ENCODE measurements around the gene MOB3B.
A peak's percentile ranks its signal among the peaks of the same experiment; 100 is the strongest.

MOB3B gene

DNA sequence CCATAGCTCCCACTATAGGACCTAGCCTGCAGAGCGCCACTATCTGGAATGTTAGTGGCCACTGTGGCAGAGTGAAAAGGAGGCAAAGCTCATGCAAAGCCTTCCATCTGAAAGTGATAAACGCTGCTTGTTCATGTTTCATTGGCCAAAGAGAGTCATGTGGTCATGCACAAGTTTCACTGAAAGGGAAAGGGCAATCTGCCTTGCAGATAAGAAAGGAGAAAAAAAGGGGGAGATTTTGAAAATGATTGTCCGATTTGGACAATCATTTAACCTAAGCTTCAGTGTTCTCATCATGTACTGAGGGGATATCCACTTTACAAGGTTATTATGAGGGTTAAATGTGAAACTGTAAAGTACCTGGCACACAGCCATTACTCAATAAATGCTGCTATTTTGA is 9.0 kb upstream of the MOB3B start:
- WGBS, 2 donors (ENCODE audit: extremely low coverage in 2 of 2, insufficient read length in 2 of 2, insufficient replicate concordance in 1 of 2) = no CpG with 5 or more reads among the region's 3 CpGs
- Histone ChIP-seq H3K27me3 (ENCODE audit: control insufficient read depth in 3 of 3, insufficient read depth in 3 of 3, low read depth in 1 of 3, low read length in 3 of 3) (no peaks in the 10 kb centered on the region), H3K4me2 (ENCODE audit: insufficient read depth, low read length, poor library complexity, severe bottlenecking) (no peak overlapping the region), H3K4ac (ENCODE audit: low read length) (no peak overlapping the region), H3K79me1 (ENCODE audit: low read depth, low read length) (no peaks in the 10 kb centered on the region), H3K14ac (ENCODE audit: low read length) (no peak overlapping the region), H4K8ac (ENCODE audit: low read depth, low read length) (no peak overlapping the region), H3K4me1 (ENCODE audit: control insufficient read depth in 2 of 2, insufficient read depth in 1 of 2, low read depth in 1 of 2, low read length in 2 of 2) (peaks cover 9 to 18% of the 10 kb centered on the region in 2 donors), H2AK5ac (ENCODE audit: low read depth, low read length) (no peak overlapping the region), H3K36me3 (replicated peaks in 1 of 2; ENCODE audit: control insufficient read depth in 2 of 2, insufficient read depth in 2 of 2, low read length in 2 of 2) (peaks cover 1 to 78% of the 10 kb centered on the region in 2 donors), H2AFZ (ENCODE audit: low read length) (no peak overlapping the region), H2BK120ac (ENCODE audit: low read depth, low read length) (no peak overlapping the region), H3K18ac (ENCODE audit: low read length) (no peak overlapping the region), H3K27ac (replicated peaks; ENCODE audit: low read length) (peak overlapping the region; percentile 19), H3K9ac (ENCODE audit: low read depth, low read length, poor library complexity) (no peak overlapping the region), H2BK15ac (ENCODE audit: low read length) (no peak overlapping the region), H3K9me3 (replicated peaks in 1 of 2; ENCODE audit: control insufficient read depth in 2 of 2, insufficient read depth in 1 of 2, low read depth in 1 of 2, low read length in 2 of 2) (peaks cover 0 to 13% of the 10 kb centered on the region in 2 donors), H3K4me3 (ENCODE audit: low read length in 2 of 2) (no peak overlapping the region), H2BK12ac (ENCODE audit: low read length) (no peak overlapping the region), H4K91ac (ENCODE audit: low read depth, low read length, poor library complexity) (no peak overlapping the region), H3K23ac (ENCODE audit: low read depth, low read length, poor library complexity) (no peak overlapping the region), H2BK5ac (ENCODE audit: low read length) (no peak overlapping the region)
- DNase-seq (ENCODE audit: low spot score) = no peak

DNA sequence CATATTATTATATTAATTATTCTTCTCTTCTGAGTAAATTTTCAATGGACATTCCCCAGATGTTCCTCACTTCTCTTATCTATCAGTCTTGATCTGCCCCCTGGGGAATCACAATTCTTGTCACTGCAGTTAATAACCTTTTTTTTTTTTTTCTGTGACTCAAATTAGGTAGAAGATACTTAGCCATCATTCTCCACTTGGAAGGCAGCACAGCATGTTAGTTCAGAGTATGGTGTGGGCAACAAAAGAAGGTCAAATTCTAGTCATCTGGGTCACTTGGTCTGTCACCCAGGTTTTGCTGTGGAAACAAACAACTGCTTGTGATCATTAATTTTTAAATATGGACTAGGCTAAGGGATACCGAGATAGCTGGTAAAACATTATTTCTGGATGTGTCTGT is 8.1 kb upstream of the MOB3B start:
- Histone ChIP-seq H3K18ac (ENCODE audit: low read length) (no peak overlapping the region), H2BK12ac (ENCODE audit: low read length) (no peak overlapping the region), H2AFZ (ENCODE audit: low read length) (no peak overlapping the region), H3K9me3 (replicated peaks in 1 of 2; ENCODE audit: control insufficient read depth in 2 of 2, insufficient read depth in 1 of 2, low read depth in 1 of 2, low read length in 2 of 2) (peaks cover 0 to 9% of the 10 kb centered on the region in 2 donors), H3K27ac (replicated peaks; ENCODE audit: low read length) (no peak overlapping the region), H2BK15ac (ENCODE audit: low read length) (no peak overlapping the region), H3K4ac (ENCODE audit: low read length) (no peak overlapping the region), H4K91ac (ENCODE audit: low read depth, low read length, poor library complexity) (no peak overlapping the region), H3K27me3 (ENCODE audit: control insufficient read depth in 3 of 3, insufficient read depth in 3 of 3, low read depth in 1 of 3, low read length in 3 of 3) (no peaks in the 10 kb centered on the region), H4K8ac (ENCODE audit: low read depth, low read length) (no peak overlapping the region), H2BK5ac (ENCODE audit: low read length) (no peak overlapping the region), H2AK5ac (ENCODE audit: low read depth, low read length) (no peak overlapping the region), H3K4me3 (ENCODE audit: low read length in 2 of 2) (no peak overlapping the region), H3K23ac (ENCODE audit: low read depth, low read length, poor library complexity) (no peak overlapping the region), H3K14ac (ENCODE audit: low read length) (no peak overlapping the region), H2BK120ac (ENCODE audit: low read depth, low read length) (no peak overlapping the region), H3K9ac (ENCODE audit: low read depth, low read length, poor library complexity) (no peak overlapping the region), H3K4me1 (ENCODE audit: control insufficient read depth in 2 of 2, insufficient read depth in 1 of 2, low read depth in 1 of 2, low read length in 2 of 2) (peaks cover 14 to 18% of the 10 kb centered on the region in 2 donors), H3K36me3 (replicated peaks in 1 of 2; ENCODE audit: control insufficient read depth in 2 of 2, insufficient read depth in 2 of 2, low read length in 2 of 2) (peaks cover 1 to 76% of the 10 kb centered on the region in 2 donors), H3K4me2 (ENCODE audit: insufficient read depth, low read length, poor library complexity, severe bottlenecking) (no peak overlapping the region), H3K79me1 (ENCODE audit: low read depth, low read length) (no peaks in the 10 kb centered on the region)
- no CpG with 5 or more reads among the region's 1 CpG for WGBS, 2 donors (ENCODE audit: extremely low coverage in 2 of 2, insufficient read length in 2 of 2, insufficient replicate concordance in 1 of 2)
- no peak for DNase-seq (ENCODE audit: low spot score)

DNA sequence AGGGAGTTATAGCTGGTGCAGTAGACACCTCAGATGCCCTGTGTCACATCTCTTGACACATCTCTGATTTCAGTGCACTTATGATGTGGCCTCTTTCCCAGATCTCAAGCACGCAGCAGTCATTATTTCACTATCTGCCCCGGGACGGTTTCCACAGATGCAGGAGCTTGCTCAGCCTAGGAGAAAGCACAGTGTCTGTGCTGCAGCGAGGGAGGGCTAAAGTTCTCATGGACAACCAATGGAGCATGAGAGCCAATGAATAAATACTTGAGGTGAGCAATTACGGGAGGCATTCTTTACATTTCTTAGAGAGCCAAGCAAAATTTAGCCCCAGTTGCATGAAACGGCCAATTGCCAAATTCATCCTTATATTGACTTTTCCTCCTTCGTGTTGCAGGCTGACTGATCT is 7.4 kb upstream of the MOB3B start:
- Histone ChIP-seq H4K91ac (ENCODE audit: low read depth, low read length, poor library complexity) (no peak overlapping the region), H3K79me1 (ENCODE audit: low read depth, low read length) (no peaks in the 10 kb centered on the region), H2BK15ac (ENCODE audit: low read length) (no peak overlapping the region), H3K4me1 (ENCODE audit: control insufficient read depth in 2 of 2, insufficient read depth in 1 of 2, low read depth in 1 of 2, low read length in 2 of 2) (peaks cover 20 to 21% of the 10 kb centered on the region in 2 donors), H3K18ac (ENCODE audit: low read length) (peak overlapping the region; percentile 30), H3K27ac (replicated peaks; ENCODE audit: low read length) (no peak overlapping the region), H3K36me3 (replicated peaks in 1 of 2; ENCODE audit: control insufficient read depth in 2 of 2, insufficient read depth in 2 of 2, low read length in 2 of 2) (peaks cover 1 to 69% of the 10 kb centered on the region in 2 donors), H2AK5ac (ENCODE audit: low read depth, low read length) (no peak overlapping the region), H3K27me3 (ENCODE audit: control insufficient read depth in 3 of 3, insufficient read depth in 3 of 3, low read depth in 1 of 3, low read length in 3 of 3) (no peaks in the 10 kb centered on the region), H3K4ac (ENCODE audit: low read length) (no peak overlapping the region), H3K9me3 (replicated peaks in 1 of 2; ENCODE audit: control insufficient read depth in 2 of 2, insufficient read depth in 1 of 2, low read depth in 1 of 2, low read length in 2 of 2) (peaks cover 0 to 9% of the 10 kb centered on the region in 2 donors), H3K4me2 (ENCODE audit: insufficient read depth, low read length, poor library complexity, severe bottlenecking) (no peak overlapping the region), H2BK120ac (ENCODE audit: low read depth, low read length) (no peak overlapping the region), H3K23ac (ENCODE audit: low read depth, low read length, poor library complexity) (no peak overlapping the region), H3K14ac (ENCODE audit: low read length) (no peak overlapping the region), H2AFZ (ENCODE audit: low read length) (no peak overlapping the region), H2BK12ac (ENCODE audit: low read length) (no peak overlapping the region), H4K8ac (ENCODE audit: low read depth, low read length) (no peak overlapping the region), H2BK5ac (ENCODE audit: low read length) (no peak overlapping the region), H3K9ac (ENCODE audit: low read depth, low read length, poor library complexity) (no peak overlapping the region), H3K4me3 (ENCODE audit: low read length in 2 of 2) (no peak overlapping the region)
- WGBS, 2 donors (ENCODE audit: extremely low coverage in 2 of 2, insufficient read length in 2 of 2, insufficient replicate concordance in 1 of 2) = no CpG with 5 or more reads among the region's 7 CpGs
- DNase-seq (ENCODE audit: low spot score) = no peak

DNA sequence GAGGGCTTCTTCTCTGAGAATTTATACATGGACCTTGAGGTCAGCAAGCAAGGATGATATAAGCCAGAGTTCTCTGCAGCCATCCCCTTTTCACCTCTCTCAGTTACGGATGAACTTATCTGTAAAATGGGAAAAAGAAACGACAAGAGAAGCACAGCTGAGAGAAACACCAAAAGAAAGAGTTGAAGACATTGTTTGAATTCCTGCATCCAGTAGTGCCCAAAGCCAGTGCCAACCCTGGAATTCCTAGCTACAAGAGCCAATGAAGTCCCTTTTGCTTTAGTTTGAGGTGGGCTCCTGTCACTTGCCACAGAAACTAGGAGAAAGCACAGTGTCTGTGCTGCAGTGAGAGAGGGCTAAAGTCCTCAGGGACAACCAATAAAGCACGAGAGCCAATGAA is 6.6 kb upstream of the MOB3B start:
- Histone ChIP-seq H3K18ac (ENCODE audit: low read length) (no peak overlapping the region), H3K9ac (ENCODE audit: low read depth, low read length, poor library complexity) (no peak overlapping the region), H3K79me1 (ENCODE audit: low read depth, low read length) (no peaks in the 10 kb centered on the region)

More for the DNA sequence above, 6.6 kb upstream of the MOB3B start:
- no peak overlapping the region for H3K4me3 ChIP-seq (ENCODE audit: low read length in 2 of 2)
- H2AK5ac ChIP-seq (ENCODE audit: low read depth, low read length) = no peak overlapping the region
- WGBS, 2 donors (ENCODE audit: extremely low coverage in 2 of 2, insufficient read length in 2 of 2, insufficient replicate concordance in 1 of 2) = no CpG with 5 or more reads among the region's 3 CpGs
- no peak overlapping the region for H2BK120ac ChIP-seq (ENCODE audit: low read depth, low read length)
- no peak overlapping the region for H2BK12ac ChIP-seq (ENCODE audit: low read length)
- no peak overlapping the region for H4K8ac ChIP-seq (ENCODE audit: low read depth, low read length)
- H3K14ac ChIP-seq (ENCODE audit: low read length) = no peak overlapping the region
- no peak overlapping the region for H3K23ac ChIP-seq (ENCODE audit: low read depth, low read length, poor library complexity)
- peaks cover 0 to 9% of the 10 kb centered on the region in 2 donors for H3K9me3 ChIP-seq (replicated peaks in 1 of 2; ENCODE audit: control insufficient read depth in 2 of 2, insufficient read depth in 1 of 2, low read depth in 1 of 2, low read length in 2 of 2)
- H4K91ac ChIP-seq (ENCODE audit: low read depth, low read length, poor library complexity) = no peak overlapping the region
- no peak overlapping the region for H3K4me2 ChIP-seq (ENCODE audit: insufficient read depth, low read length, poor library complexity, severe bottlenecking)
- no peak overlapping the region for H3K4ac ChIP-seq (ENCODE audit: low read length)
- H3K36me3 ChIP-seq (replicated peaks in 1 of 2; ENCODE audit: control insufficient read depth in 2 of 2, insufficient read depth in 2 of 2, low read length in 2 of 2) = peaks cover 0 to 63% of the 10 kb centered on the region in 2 donors
- no peak for DNase-seq (ENCODE audit: low spot score)
- no peak overlapping the region for H2BK5ac ChIP-seq (ENCODE audit: low read length)
- no peaks in the 10 kb centered on the region for H3K27me3 ChIP-seq (ENCODE audit: control insufficient read depth in 3 of 3, insufficient read depth in 3 of 3, low read depth in 1 of 3, low read length in 3 of 3)
- H3K4me1 ChIP-seq (ENCODE audit: control insufficient read depth in 2 of 2, insufficient read depth in 1 of 2, low read depth in 1 of 2, low read length in 2 of 2) = peaks cover 24 to 27% of the 10 kb centered on the region in 2 donors
- H2BK15ac ChIP-seq (ENCODE audit: low read length) = no peak overlapping the region
- H2AFZ ChIP-seq (ENCODE audit: low read length) = no peak overlapping the region
- H3K27ac ChIP-seq (replicated peaks; ENCODE audit: low read length) = no peak overlapping the region
